ENCODE results near the gene TCF4.

The TCF4 gene

GRCh38 chr18:55566456-55566935 is 21.5 kb downstream of the TCF4 start:
- DNase-seq (ENCODE audit: low read depth): no peak
- no peak overlapping the region for H3K4me3 ChIP-seq (ENCODE audit: control insufficient read depth, low read depth, low read length)
- TF ChIP-seq, protein P1, sequence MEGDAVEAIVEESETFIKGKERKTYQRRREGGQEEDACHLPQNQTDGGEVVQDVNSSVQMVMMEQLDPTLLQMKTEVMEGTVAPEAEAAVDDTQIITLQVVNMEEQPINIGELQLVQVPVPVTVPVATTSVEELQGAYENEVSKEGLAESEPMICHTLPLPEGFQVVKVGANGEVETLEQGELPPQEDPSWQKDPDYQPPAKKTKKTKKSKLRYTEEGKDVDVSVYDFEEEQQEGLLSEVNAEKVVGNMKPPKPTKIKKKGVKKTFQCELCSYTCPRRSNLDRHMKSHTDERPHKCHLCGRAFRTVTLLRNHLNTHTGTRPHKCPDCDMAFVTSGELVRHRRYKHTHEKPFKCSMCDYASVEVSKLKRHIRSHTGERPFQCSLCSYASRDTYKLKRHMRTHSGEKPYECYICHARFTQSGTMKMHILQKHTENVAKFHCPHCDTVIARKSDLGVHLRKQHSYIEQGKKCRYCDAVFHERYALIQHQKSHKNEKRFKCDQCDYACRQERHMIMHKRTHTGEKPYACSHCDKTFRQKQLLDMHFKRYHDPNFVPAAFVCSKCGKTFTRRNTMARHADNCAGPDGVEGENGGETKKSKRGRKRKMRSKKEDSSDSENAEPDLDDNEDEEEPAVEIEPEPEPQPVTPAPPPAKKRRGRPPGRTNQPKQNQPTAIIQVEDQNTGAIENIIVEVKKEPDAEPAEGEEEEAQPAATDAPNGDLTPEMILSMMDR (conservative IDR thresholded peaks at IDR 0.05; ENCODE audit: control insufficient read depth, insufficient read depth, low read depth, low read length): no peak

GRCh38 chr18:55559739-55560138 is 28.3 kb downstream of the TCF4 start:
- no peak for DNase-seq (ENCODE audit: low read depth)
- TF ChIP-seq, protein P1 (conservative IDR thresholded peaks at IDR 0.05; ENCODE audit: control insufficient read depth, insufficient read depth, low read depth, low read length): no peak
- H3K4me3 ChIP-seq (ENCODE audit: control insufficient read depth, low read depth, low read length): no peak overlapping the region

DNA sequence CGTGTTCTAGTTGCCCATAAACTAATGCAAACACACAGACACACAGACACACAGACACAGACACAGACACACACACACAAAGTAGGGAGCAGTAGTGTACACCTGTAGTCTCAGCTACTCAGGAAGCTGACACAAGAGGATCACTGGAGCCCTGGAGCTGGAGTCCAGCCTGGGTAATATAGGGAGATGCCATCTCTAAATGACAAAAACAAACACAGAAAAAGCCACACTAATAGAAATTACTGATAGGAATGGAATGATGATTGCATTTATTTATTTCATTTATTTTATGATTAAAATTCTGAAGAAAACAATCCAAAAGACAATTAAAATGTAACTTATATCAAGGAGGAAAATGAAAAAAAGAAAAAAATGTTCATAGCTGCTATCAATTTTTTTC is 30.8 kb downstream of the TCF4 start:
- H3K4me3 ChIP-seq (ENCODE audit: control insufficient read depth, low read depth, low read length): no peak overlapping the region
- TF ChIP-seq, protein P1 (conservative IDR thresholded peaks at IDR 0.05; ENCODE audit: control insufficient read depth, insufficient read depth, low read depth, low read length): no peak
- DNase-seq (ENCODE audit: low read depth): no peak

DNA sequence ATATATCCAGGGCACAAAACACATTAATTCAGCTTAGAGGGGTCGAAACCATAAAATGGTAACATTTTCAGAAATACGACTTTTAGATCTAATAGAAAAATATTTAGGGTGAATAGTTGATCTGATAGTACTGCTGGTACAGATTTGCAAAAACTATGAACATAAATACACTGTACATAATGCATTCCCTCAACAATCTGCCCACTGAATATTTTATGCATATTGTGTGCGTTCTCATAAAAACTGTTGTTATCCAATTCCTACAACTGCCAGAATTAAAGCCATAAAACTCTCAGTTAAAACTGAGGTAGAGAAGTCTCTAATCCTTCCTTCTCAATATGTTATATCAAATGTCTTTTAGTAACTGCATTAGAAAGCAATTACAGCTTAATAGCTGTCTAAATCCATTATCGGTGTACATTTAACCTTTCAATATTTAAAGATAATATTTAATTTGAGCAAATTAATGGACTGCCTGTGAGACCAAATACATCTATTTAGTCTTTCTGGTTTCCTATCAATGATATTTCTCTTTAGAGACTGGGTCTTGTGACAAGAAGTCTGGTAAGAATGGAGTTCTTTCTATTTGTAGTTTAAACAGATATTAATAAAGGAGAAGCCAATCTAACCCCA is 32.5 kb downstream of the TCF4 start:
- H3K4me3 ChIP-seq (ENCODE audit: control insufficient read depth, low read depth, low read length): no peak overlapping the region
- TF ChIP-seq, protein P1 (conservative IDR thresholded peaks at IDR 0.05; ENCODE audit: control insufficient read depth, insufficient read depth, low read depth, low read length): no peak
- DNase-seq (ENCODE audit: low read depth): no peak

DNA sequence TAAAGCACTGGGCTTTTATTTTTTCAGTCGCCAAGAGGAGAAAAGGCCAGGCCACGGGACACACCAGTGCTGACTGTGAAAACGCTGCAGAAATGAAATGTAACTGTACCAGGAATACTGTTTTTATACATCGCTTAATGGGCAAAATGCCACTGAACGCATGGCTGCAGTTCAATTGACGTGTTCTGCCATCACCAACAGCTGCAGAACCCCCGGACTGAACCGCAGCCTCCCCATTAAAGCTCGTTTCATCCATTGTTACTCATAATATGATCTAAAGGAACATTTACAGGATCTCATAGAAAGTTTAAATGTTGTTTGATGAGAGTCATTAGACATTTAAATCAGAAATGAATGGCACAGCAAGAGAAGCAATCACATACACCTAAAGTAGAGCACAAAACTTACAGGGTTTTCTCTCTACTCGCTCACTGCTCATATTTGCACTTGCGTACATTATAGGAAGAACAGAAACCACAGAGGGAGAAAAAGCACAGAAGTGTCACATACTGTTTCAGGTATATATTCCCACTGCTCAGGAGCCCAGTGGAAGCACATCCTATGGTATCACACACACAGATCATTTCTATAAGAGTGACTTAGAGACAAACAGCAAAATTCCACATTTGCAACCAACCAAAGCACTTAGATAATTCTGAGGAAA is 35.3 kb downstream of the TCF4 start:
- H3K4me3 ChIP-seq (ENCODE audit: control insufficient read depth, low read depth, low read length): no peak overlapping the region
- TF ChIP-seq, protein P1 (conservative IDR thresholded peaks at IDR 0.05; ENCODE audit: control insufficient read depth, insufficient read depth, low read depth, low read length): no peak
- DNase-seq (ENCODE audit: low read depth): no peak

DNA sequence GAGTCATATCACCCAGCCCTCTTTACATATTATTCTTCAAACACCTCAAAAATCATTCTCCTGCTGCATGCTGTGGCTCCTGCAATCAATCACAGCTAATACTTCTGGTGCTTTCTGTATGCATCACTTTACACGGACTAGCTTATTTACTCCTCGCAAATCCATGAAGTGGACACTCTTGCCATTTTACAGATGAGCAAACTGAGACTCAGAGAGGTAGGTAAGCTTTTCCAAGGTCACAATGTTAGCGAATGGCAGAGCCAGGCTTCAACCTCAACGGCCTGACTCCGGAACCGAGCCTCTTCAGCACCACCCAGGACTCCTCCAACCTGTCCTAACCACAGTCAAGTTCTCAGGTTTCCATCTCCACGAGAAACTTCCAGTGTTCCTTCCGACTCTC is 36.8 kb downstream of the TCF4 start:
- no peak for DNase-seq (ENCODE audit: low read depth)
- H3K4me3 ChIP-seq (ENCODE audit: control insufficient read depth, low read depth, low read length): no peak overlapping the region
- TF ChIP-seq, protein P1 (conservative IDR thresholded peaks at IDR 0.05; ENCODE audit: control insufficient read depth, insufficient read depth, low read depth, low read length): no peak

All from fibroblast of mammary gland (primary cell).